IMR-90 (cell line): Measurements from ENCODE around the gene NCKAP5. TPM values are rescaled to one million over a fixed set of nuclear protein-coding genes. Genes with fewer than 3 reads are reported as not detected.
"Not testable (repeated sequence)": the region's sequence is repeated elsewhere in the genome, so short reads cannot be mapped to it uniquely, and the experiment has no call there.

Experiments used
- ATAC-seq: fragments of 200-7000 bp; cut with Tn5 transposase; 2 replicates; pipeline ENCODE4 v1.9.1; 2020; ENCODE audit warnings: low read depth, mild to moderate bottlenecking, moderate library complexity
- BruUV-seq: library from RNA; stranded (reverse); fragments of 400-500 nt; replicated peaks from 2 replicates; lab custom pipeline; 2021; lab: Mats Ljungman, UMichigan
- CTCF ChIA-PET: fragments of 300-600 bp; formaldehyde crosslinking; extraction: SDS; loops from one replicate; lab custom pipeline; 2021; ENCODE audit warnings: antibody characterized with exemption; lab: Yijun Ruan, JAX
- POLR2A ChIA-PET: fragments of 300-600 bp; sonication (Branson Sonifier 250); formaldehyde crosslinking; loops from one replicate; lab custom pipeline; 2022; ENCODE audit warnings: antibody characterized with exemption; ENCODE audit not compliant: unreplicated experiment; lab: Charles Lee
- DNase-seq: peaks from one replicate; pipeline ENCODE4 v3.0.0; 2013
- H2AFZ ChIP-seq: replicated peaks from 2 replicates; pipeline ENCODE3; 2013; ENCODE audit warnings: low read length, mild to moderate bottlenecking; ENCODE audit not compliant: poor library complexity
- H2AK5ac ChIP-seq: 2 replicates; pipeline ENCODE4 v1.6.1; 2013; ENCODE audit warnings: low read depth, low read length, inconsistent platforms
- H2AK9ac ChIP-seq: replicated peaks from 2 replicates; pipeline ENCODE3; 2013; ENCODE audit warnings: mild to moderate bottlenecking, low read depth, low read length, moderate library complexity; ENCODE audit not compliant: poor library complexity
- H2BK120ac ChIP-seq: 2 replicates; pipeline ENCODE4 v1.6.1; 2013; ENCODE audit warnings: low read depth, low read length, inconsistent platforms
- H2BK15ac ChIP-seq: 3 replicates; pipeline ENCODE4 v1.6.1; 2013; ENCODE audit warnings: low read depth, low read length, inconsistent platforms
- H2BK20ac ChIP-seq: 2 replicates; pipeline ENCODE4 v1.6.1; 2013; ENCODE audit warnings: low read depth, mild to moderate bottlenecking, inconsistent platforms, low read length, moderate library complexity
- H2BK5ac ChIP-seq: 2 replicates; pipeline ENCODE4 v1.6.1; 2013; ENCODE audit warnings: mild to moderate bottlenecking, low read depth, low read length, inconsistent platforms; ENCODE audit not compliant: poor library complexity, severe bottlenecking
- H3K14ac ChIP-seq: replicated peaks from 2 replicates; pipeline ENCODE4 v1.6.1; 2013; ENCODE audit warnings: low read depth, low read length, inconsistent platforms
- H3K18ac ChIP-seq: 2 replicates; pipeline ENCODE4 v1.6.1; 2013; ENCODE audit warnings: low read depth, low read length, control low read depth
- H3K23ac ChIP-seq: 2 replicates; pipeline ENCODE4 v1.6.1; 2013; ENCODE audit warnings: low read depth, low read length, inconsistent platforms
- H3K27ac ChIP-seq: 2 replicates; pipeline ENCODE4 v1.5.1; 2013; ENCODE audit warnings: mild to moderate bottlenecking, control low read depth, low read length; ENCODE audit not compliant: insufficient read depth
- H3K27me3 ChIP-seq: 2 replicates; pipeline ENCODE4 v1.6.1; 2013; ENCODE audit warnings: low read length; ENCODE audit not compliant: control insufficient read depth, insufficient read depth
- H3K36me3 ChIP-seq: 2 replicates; pipeline ENCODE4 v1.6.1; 2013; ENCODE audit warnings: low read length, mixed read lengths; ENCODE audit not compliant: control insufficient read depth, insufficient read depth
- H3K4ac ChIP-seq: 2 replicates; pipeline ENCODE4 v1.6.1; 2013; ENCODE audit warnings: low read depth, low read length, inconsistent platforms
- H3K4me1 ChIP-seq: 2 replicates; pipeline ENCODE4 v1.6.1; 2013; ENCODE audit warnings: low read length, mixed read lengths; ENCODE audit not compliant: control insufficient read depth, insufficient read depth
- H3K4me2 ChIP-seq: 2 replicates; pipeline ENCODE4 v1.6.1; 2013; ENCODE audit warnings: low read depth, mild to moderate bottlenecking, control low read depth, low read length, moderate library complexity
- H3K4me3 ChIP-seq: 2 replicates; pipeline ENCODE4 v1.5.1; 2013; ENCODE audit warnings: low read depth, mild to moderate bottlenecking, control low read depth, low read length, moderate library complexity; ENCODE audit not compliant: insufficient read depth
- H3K56ac ChIP-seq: 2 replicates; pipeline ENCODE4 v1.6.1; 2013; ENCODE audit warnings: low read length, inconsistent platforms; ENCODE audit not compliant: insufficient read depth; ENCODE audit errors: extremely low read depth
- H3K79me1 ChIP-seq, 2 experiments: 2 replicates each; pipeline ENCODE4 v1.6.1; 2013; ENCODE audit warnings: low read length in 2 of 2, inconsistent platforms in 1 of 2, low read depth in 1 of 2
- H3K9ac ChIP-seq: 2 replicates; pipeline ENCODE4 v1.6.1; 2013; ENCODE audit warnings: low read depth, low read length, control low read depth
- H3K9me1 ChIP-seq: 2 replicates; pipeline ENCODE4 v1.6.1; 2013; ENCODE audit warnings: low read length, inconsistent platforms; ENCODE audit not compliant: insufficient read depth
- H3K9me3 ChIP-seq: 2 replicates; pipeline ENCODE4 v1.6.1; 2013; ENCODE audit warnings: low read length; ENCODE audit not compliant: control insufficient read depth, insufficient read depth
- H4K20me1 ChIP-seq: 2 replicates; pipeline ENCODE4 v1.6.1; 2013; ENCODE audit warnings: low read length, inconsistent platforms; ENCODE audit not compliant: insufficient read depth
- H4K5ac ChIP-seq: 2 replicates; pipeline ENCODE4 v1.6.1; 2013; ENCODE audit warnings: mild to moderate bottlenecking, low read depth, low read length, control low read depth
- H4K8ac ChIP-seq, 2 experiments: 2 replicates each; pipeline ENCODE4 v1.6.1; 2013; ENCODE audit warnings: low read depth in 2 of 2, low read length in 2 of 2, control low read depth in 1 of 2, inconsistent platforms in 1 of 2
- H4K91ac ChIP-seq: 2 replicates; pipeline ENCODE4 v1.6.1; 2013; ENCODE audit warnings: low read depth, low read length, inconsistent platforms; ENCODE audit not compliant: insufficient read depth
- WGBS, 2 experiments: methylation state at CpG; one replicate each; pipeline versions ENCODE4 v1.1.5 to v1.1.7; 2013; ENCODE audit warnings: missing lambda C conversion rate in 2 of 2; ENCODE audit not compliant: insufficient read length in 1 of 2; ENCODE audit errors: extremely low coverage in 2 of 2; 5-methylcytosine and 5-hydroxymethylcytosine counted together
- dilution Hi-C: fragments of 300-500 bp; cut with HindIII; formaldehyde crosslinking; loops from one replicate; pipeline ENCODE4 v1.14.3; 2018; ENCODE audit warnings: low sequenced_read_pairs; ENCODE audit not compliant: unreplicated experiment
- in situ Hi-C: fragments of 300-500 bp; cut with MboI; formaldehyde crosslinking; loops from 3 replicates; pipeline ENCODE4 v1.14.3; 2019; ENCODE audit warnings: low sequenced_read_pairs, inconsistent platforms, mixed read lengths
- intact Hi-C: fragments of 100-400 bp; cut with micrococcal nuclease; formaldehyde crosslinking; loops from 2 replicates; pipeline ENCODE4 v1.10.0; 2022
- polyA plus RNA-seq, 3 experiments: library from polyadenylated mRNA; depleted of rRNA; stranded (reverse); fragments of >200 nt; gene quantifications; 2 replicates each; pipeline ENCODE4 v1.2.3, GENCODE V29; 2012; ENCODE audit warnings: low replicate concordance in 1 of 3
- total RNA-seq: library from RNA; depleted of rRNA; stranded (reverse); fragments of >200 nt; gene quantifications from 2 replicates; pipeline ENCODE4 v1.2.3, GENCODE V29; 2012

Gene NCKAP5
- total and polyA plus RNA-seq, 2 of the 4 experiments (the other 2 are of a cell fraction) = 2.7 to 3.9 TPM

- H3K27ac ChIP-seq, POLR2A ChIA-PET, H3K9ac ChIP-seq, H2BK5ac ChIP-seq, H3K18ac ChIP-seq, H3K9me1 ChIP-seq, BruUV-seq, H2AFZ ChIP-seq, H3K4me1 ChIP-seq, H2AK9ac ChIP-seq, H3K27me3 ChIP-seq, H2AK5ac ChIP-seq, H3K4ac ChIP-seq, H4K8ac ChIP-seq, H2BK20ac ChIP-seq, in situ Hi-C loops, dilution Hi-C loops, H3K4me2 ChIP-seq, H3K4me3 ChIP-seq, H4K20me1 ChIP-seq, H3K36me3 ChIP-seq, H3K14ac ChIP-seq, H3K56ac ChIP-seq, DNase-seq, H3K9me3 ChIP-seq, H2BK120ac ChIP-seq, ATAC-seq, H2BK15ac ChIP-seq, H3K23ac ChIP-seq, H4K5ac ChIP-seq, H4K91ac ChIP-seq, CTCF ChIA-PET: not testable (repeated sequence)
- intact Hi-C loops = loop anchor here (5.0 kb wide), 1 partner anchor 36 kb away; no protein-coding TSS in a partner anchor
- WGBS, 2 experiments = 96% methylated on average over 4 of the region's 7 CpGs; no CpG with 5 or more reads in 1 of the 2 experiments
- peaks cover 12 to 25% of the 10 kb centered on the region in 2 experiments; a peak in 3 of 4 replicates for H3K79me1 ChIP-seq
Measured at GRCh38 chr2:133206666-133207065, 361.6 kb downstream of the NCKAP5 start.
